SK-N-SH (cell line): ENCODE results near the gene PEX14. TPM values are rescaled to one million over a fixed set of nuclear protein-coding genes. Genes with fewer than 3 reads are reported as not detected.

Experiments
- CTCF ChIA-PET: fragments of 300-600, 350-600 bp; formaldehyde crosslinking; extraction: SDS; loops from one replicate; lab custom pipeline; 2021; lab: Yijun Ruan, JAX
- POLR2A ChIA-PET: fragments of 350-600 bp; sonication (Branson Sonifier 250); formaldehyde crosslinking; extraction: SDS; loops from one replicate; lab custom pipeline; 2020; ENCODE audit warnings: antibody characterized with exemption, inconsistent platforms; lab: Yijun Ruan, JAX
- DNase-seq: peaks from one replicate; pipeline ENCODE4 v3.0.0; 2012
- H2AFZ ChIP-seq: fragments of 200-600 bp; sonication (generic); 2 replicates; pipeline ENCODE4 v1.8.1; 2016; ENCODE audit warnings: antibody characterized with exemption, mild to moderate bottlenecking, low read depth
- H3F3A ChIP-seq: fragments of 200-600 bp; sonication (generic); replicated peaks from 2 replicates; pipeline ENCODE3; 2016; ENCODE audit warnings: antibody characterized with exemption, mild to moderate bottlenecking; ENCODE audit not compliant: insufficient read depth
- H3K27ac ChIP-seq, 2 experiments: fragments of 200-500 bp in 1 of 2; fragments of 200-600 bp in 1 of 2; sonication (Bioruptor generic) in 1 of 2; sonication (generic), shearing (Covaris generic) in 1 of 2; 2 replicates each; pipeline versions ENCODE4 v1.5.1 to v1.6.1; 2014 to 2016; ENCODE audit warnings: low read depth in 2 of 2, inconsistent platforms in 1 of 2, low read length in 1 of 2, mild to moderate bottlenecking in 1 of 2, mixed read lengths in 1 of 2
- H3K27me3 ChIP-seq: fragments of 200-600 bp; sonication (generic), shearing (Covaris generic); 2 replicates; pipeline ENCODE4 v1.6.1; 2016; ENCODE audit warnings: mixed run types; ENCODE audit not compliant: insufficient read depth
- H3K36me3 ChIP-seq, 2 experiments: fragments of 200-500 bp in 1 of 2; fragments of 200-600 bp in 1 of 2; sonication (Bioruptor generic) in 1 of 2; sonication (generic) in 1 of 2; replicated peaks in 1 of 2; 2 replicates each; pipeline versions ENCODE3 to v1.5.1; 2014 to 2016; ENCODE audit warnings: low read length in 1 of 2, mild to moderate bottlenecking in 1 of 2; ENCODE audit not compliant: insufficient read depth in 2 of 2, control insufficient read depth in 1 of 2
- H3K4me1 ChIP-seq, 2 experiments: fragments of 200-500 bp in 1 of 2; fragments of 200-600 bp in 1 of 2; sonication (Bioruptor generic) in 1 of 2; sonication (generic), shearing (Covaris generic) in 1 of 2; 2 replicates each; pipeline versions ENCODE4 v1.5.1 to v1.6.1; 2014 to 2016; ENCODE audit warnings: low read depth in 1 of 2, low read length in 1 of 2, mixed run types in 1 of 2; ENCODE audit not compliant: insufficient read depth in 2 of 2, control insufficient read depth in 1 of 2
- H3K4me2 ChIP-seq: fragments of 200-600 bp; sonication (generic), shearing (Covaris generic); 2 replicates; pipeline ENCODE4 v1.6.1; 2017; ENCODE audit warnings: mixed run types
- H3K4me3 ChIP-seq, 2 experiments: fragments of 200-500 bp in 1 of 2; fragments of 200-600 bp in 1 of 2; sonication (Bioruptor generic) in 1 of 2; sonication (generic), shearing (Covaris generic) in 1 of 2; 2 replicates each; pipeline versions ENCODE4 v1.5.1 to v1.8.1; 2014 to 2016; ENCODE audit warnings: low read depth in 2 of 2, inconsistent platforms in 1 of 2, low read length in 1 of 2, mild to moderate bottlenecking in 1 of 2, mixed read lengths in 1 of 2, moderate library complexity in 1 of 2
- H3K79me2 ChIP-seq: fragments of 200-600 bp; sonication (generic); 2 replicates; pipeline ENCODE4 v1.8.1; 2017; ENCODE audit warnings: mild to moderate bottlenecking; ENCODE audit not compliant: insufficient read depth
- H3K9ac ChIP-seq: fragments of 200-600 bp; sonication (generic); 2 replicates; pipeline ENCODE4 v1.6.1; 2017; ENCODE audit warnings: mixed run types
- H3K9me2 ChIP-seq: fragments of 200-600 bp; sonication (generic); 2 replicates; pipeline ENCODE4 v1.6.1; 2017; ENCODE audit warnings: mixed run types
- H3K9me3 ChIP-seq: fragments of 200-600 bp; sonication (generic); 2 replicates; pipeline ENCODE4 v1.6.1; 2017; ENCODE audit warnings: mixed run types, mild to moderate bottlenecking, moderate library complexity
- H4K20me1 ChIP-seq: fragments of 200-600 bp; sonication (generic); 2 replicates; pipeline ENCODE4 v1.6.1; 2017; ENCODE audit warnings: mild to moderate bottlenecking, mixed run types; ENCODE audit not compliant: insufficient read depth
- CHD2 ChIP-seq: fragments of 150-350 bp; IDR thresholded peaks from 2 replicates; pipeline ENCODE4 v1.6.1; 2018; ENCODE audit warnings: low read length; ENCODE audit not compliant: partially characterized antibody
- ELF1 ChIP-seq: IDR thresholded peaks from 2 replicates; pipeline ENCODE4 v1.4.0; 2012
- EP300 ChIP-seq, 2 experiments: IDR thresholded peaks; 2 replicates each; pipeline versions ENCODE4 v1.4.0 to v1.6.1; 2012; ENCODE audit warnings: borderline replicate concordance in 1 of 2, low read depth in 1 of 2, low read length in 1 of 2
- EZH2phosphoT487 ChIP-seq: fragments of 200-600 bp; sonication (generic); IDR thresholded peaks from 2 replicates; pipeline ENCODE4 v1.6.1; 2017; ENCODE audit warnings: low read depth, mixed run types, mild to moderate bottlenecking, antibody characterized with exemption, moderate library complexity, borderline replicate concordance
- FOXJ3 ChIP-seq: sonication (generic); formaldehyde crosslinking; IDR thresholded peaks from 2 replicates; pipeline ENCODE4 v1.5.1; 2020; ENCODE audit warnings: mild to moderate bottlenecking, missing genetic modification reagents
- GATA2 ChIP-seq: sonication (generic); formaldehyde crosslinking; IDR thresholded peaks from 2 replicates; pipeline ENCODE4 v1.5.0; 2020; ENCODE audit warnings: mild to moderate bottlenecking, missing genetic modification reagents
- IRF3 ChIP-seq: fragments of 150-350 bp; IDR thresholded peaks from 2 replicates; pipeline ENCODE4 v1.6.1; 2016; ENCODE audit warnings: mild to moderate bottlenecking, low read depth, low read length
- JUND ChIP-seq: IDR thresholded peaks from 2 replicates; pipeline ENCODE4 v1.4.0; 2012
- MAX ChIP-seq: IDR thresholded peaks from 2 replicates; pipeline ENCODE4 v1.4.0; 2012; ENCODE audit warnings: low read depth
- MEF2A ChIP-seq: IDR thresholded peaks from 2 replicates; pipeline ENCODE4 v1.4.0; 2012; ENCODE audit warnings: low read depth, borderline replicate concordance
- MXI1 ChIP-seq: IDR thresholded peaks from 2 replicates; pipeline ENCODE4 v1.6.1; 2012; ENCODE audit warnings: mild to moderate bottlenecking, low read depth, low read length, improper control_type of control experiment
- NFIC ChIP-seq: IDR thresholded peaks from 2 replicates; pipeline ENCODE4 v1.4.0; 2012; ENCODE audit warnings: borderline replicate concordance
- NRF1 ChIP-seq: IDR thresholded peaks from 2 replicates; pipeline ENCODE4 v1.6.1; 2012; ENCODE audit warnings: low read depth, mild to moderate bottlenecking, low read length
- PBX3 ChIP-seq: IDR thresholded peaks from 2 replicates; pipeline ENCODE4; 2012
- POLR2AphosphoS5 ChIP-seq: IDR thresholded peaks from 2 replicates; pipeline ENCODE4 v1.6.1; 2012; ENCODE audit warnings: low read depth, low read length
- RAD21 ChIP-seq: IDR thresholded peaks from 2 replicates; pipeline ENCODE4 v1.6.1; 2012; ENCODE audit warnings: mild to moderate bottlenecking, low read length
- RFX5 ChIP-seq: IDR thresholded peaks from 2 replicates; pipeline ENCODE4 v1.6.1; 2012; ENCODE audit warnings: mild to moderate bottlenecking, improper control_type of control experiment, low read length
- SMC3 ChIP-seq: IDR thresholded peaks from 2 replicates; pipeline ENCODE4 v1.6.1; 2012; ENCODE audit warnings: low read depth, low read length, improper control_type of control experiment
- TCF12 ChIP-seq: IDR thresholded peaks from 2 replicates; pipeline ENCODE4 v1.4.0; 2012
- TEAD4 ChIP-seq: IDR thresholded peaks from 2 replicates; pipeline ENCODE4 v1.4.0; 2012; ENCODE audit warnings: mild to moderate bottlenecking, borderline replicate concordance; ENCODE audit not compliant: insufficient read depth
- USF2 ChIP-seq: fragments of 150-350 bp; IDR thresholded peaks from 2 replicates; pipeline ENCODE4 v1.6.1; 2017; ENCODE audit warnings: antibody characterized with exemption, low read length, low read depth, borderline replicate concordance
- YY1 ChIP-seq: IDR thresholded peaks from 2 replicates; pipeline ENCODE4 v1.4.0; 2012; ENCODE audit warnings: low read depth, mild to moderate bottlenecking
- WGBS: methylation state at CpG from one replicate; pipeline ENCODE4 v1.1.6; 2017; ENCODE audit warnings: low lambda C conversion rate; 5-methylcytosine and 5-hydroxymethylcytosine counted together
- polyA plus RNA-seq, 3 experiments: library from polyadenylated mRNA; depleted of rRNA; stranded (reverse); fragments of >200 nt; gene quantifications; 2 replicates each; pipeline ENCODE4 v1.2.3, GENCODE V29; 2012

Gene PEX14
- polyA plus RNA-seq, 1 of the 3 experiments (the other 2 are of a cell fraction) = 36.2 TPM

- DNase-seq = no peak
- no peak overlapping the region for H3K4me3 ChIP-seq
- H3K9me2 ChIP-seq = no peaks in the 10 kb centered on the region
- H3F3A ChIP-seq = no peaks in the 10 kb centered on the region
- peaks cover 0 to 16% of the 10 kb centered on the region in 2 experiments; a peak in 1 of 4 replicates for H3K4me1 ChIP-seq
- no peak overlapping the region for H3K4me2 ChIP-seq
- TF ChIP-seq IRF3 (no peak), GATA2 (CRISPR knock-in tag) (no peak), PBX3 (no peak), RAD21 (no peak), MEF2A (no peak), CHD2 (no peak), NRF1 (no peak), MAX (no peak), USF2 (no peak), EP300 (IDR thresholded peaks at IDR 0.05; ENCODE audit: borderline replicate concordance in 1 of 2, low read depth in 1 of 2, low read length in 1 of 2) (no peak), YY1 (no peak), TEAD4 (no peak)
- H3K27ac ChIP-seq = no peak overlapping the region
- H3K9ac ChIP-seq = no peak overlapping the region
- WGBS = 87% methylated on average over 15 of the region's 19 CpGs
- no peak overlapping the region for H2AFZ ChIP-seq
- ChIA-PET POLR2A (no interaction called here), CTCF (no interaction called here)
- no peaks in the 10 kb centered on the region for H3K27me3 ChIP-seq
- no peaks in the 10 kb centered on the region for H3K36me3 ChIP-seq
- no peaks in the 10 kb centered on the region for H3K79me2 ChIP-seq
- no peaks in the 10 kb centered on the region for H3K9me3 ChIP-seq
- H4K20me1 ChIP-seq = no peaks in the 10 kb centered on the region
These were observed 176.6 kb downstream of the PEX14 start for GRCh38 chr1:10651389-10651766.

GRCh38 chr1:10651793-10652192, 177.0 kb downstream of the PEX14 start:
- H3K27me3 ChIP-seq = no peaks in the 10 kb centered on the region
- no peak overlapping the region for H3K4me3 ChIP-seq
- H3F3A ChIP-seq = no peaks in the 10 kb centered on the region
- peaks cover 0 to 16% of the 10 kb centered on the region in 2 experiments; a peak in 1 of 4 replicates for H3K4me1 ChIP-seq
- WGBS = 68% methylated on average over 3 of the region's 11 CpGs
- no peak for TF ChIP-seq EP300 (IDR thresholded peaks at IDR 0.05; ENCODE audit: borderline replicate concordance in 1 of 2, low read depth in 1 of 2, low read length in 1 of 2)
- TF ChIP-seq USF2 = no peak
- no peak for TF ChIP-seq EZH2phosphoT487
- TF ChIP-seq TCF12 = no peak
- TF ChIP-seq RFX5 = no peak
- TF ChIP-seq MAX = no peak
- TF ChIP-seq PBX3 = no peak
- no peak for TF ChIP-seq MXI1
- no peak for TF ChIP-seq SMC3
- TF ChIP-seq JUND = no peak
- TF ChIP-seq NRF1 = no peak
- no peak for TF ChIP-seq CHD2
- no peak for TF ChIP-seq GATA2 (CRISPR knock-in tag)
- no peak for TF ChIP-seq TEAD4
- TF ChIP-seq ELF1 = no peak
- TF ChIP-seq POLR2AphosphoS5 = no peak
- no peak for TF ChIP-seq NFIC
- no peak for TF ChIP-seq FOXJ3 (CRISPR knock-in tag)
- no peaks in the 10 kb centered on the region for H4K20me1 ChIP-seq
- CTCF ChIA-PET = interaction anchor here (0.5 kb wide), 1 partner anchor 128 kb away, joined by 3 read pairs; no protein-coding TSS in a partner anchor
- no peak overlapping the region for H3K4me2 ChIP-seq
- no peak overlapping the region for H3K27ac ChIP-seq
- POLR2A ChIA-PET = no interaction called here
- H3K9me2 ChIP-seq = no peaks in the 10 kb centered on the region
- no peaks in the 10 kb centered on the region for H3K79me2 ChIP-seq
- H3K36me3 ChIP-seq = no peaks in the 10 kb centered on the region
- no peaks in the 10 kb centered on the region for H3K9me3 ChIP-seq
- no peak overlapping the region for H3K9ac ChIP-seq
- no peak for DNase-seq
- no peak overlapping the region for H2AFZ ChIP-seq
